GM18951 (cell line): Measurements from ENCODE around the gene LUC7L3.
"Not testable (repeated sequence)": the region's sequence is repeated elsewhere in the genome, so short reads cannot be mapped to it uniquely, and the experiment has no call there.

Experiments used
- POLR2A ChIP-seq: IDR thresholded peaks from 4 replicates; pipeline ENCODE4 v1.6.1; 2011; ENCODE audit warnings: mild to moderate bottlenecking; ENCODE audit not compliant: insufficient read length, insufficient read depth; ENCODE audit errors: extremely low read depth
- in situ Hi-C: fragments of 300-500 bp; cut with MboI; formaldehyde crosslinking; loops from one replicate; pipeline ENCODE4 v1.12.0; 2022; ENCODE audit warnings: low sequenced_read_pairs, mixed read lengths, inconsistent platforms; ENCODE audit not compliant: unreplicated experiment

Gene LUC7L3

GRCh38 chr17:50719144-50719923, at the start of gene LUC7L3:
TSS of gene LUC7L3 (plus strand) at chr17:50719603. CDS start at chr17:50719733, 130 bp downstream.
- TF ChIP-seq POLR2A, result peak; percentile 93
- in situ Hi-C loops, result no loop called here

GRCh38 chr17:50672071-50672470, 47.3 kb upstream of the LUC7L3 start:
- no peak for TF ChIP-seq POLR2A
- in situ Hi-C loops, result no loop called here

GRCh38 chr17:50672831-50673551, 46.4 kb upstream of the LUC7L3 start:
- in situ Hi-C loops, result no loop called here
- TF ChIP-seq POLR2A, result no peak

GRCh38 chr17:50675190-50675589, 44.2 kb upstream of the LUC7L3 start:
- no peak for TF ChIP-seq POLR2A
- in situ Hi-C loops, result no loop called here

- no peak for TF ChIP-seq POLR2A
- in situ Hi-C loops, result no loop called here
Measured at GRCh38 chr17:50675627-50676026, 43.8 kb upstream of the LUC7L3 start.

- in situ Hi-C loops, result no loop called here
Measured at GRCh38 chr17:50676065-50676975, 43.1 kb upstream of the LUC7L3 start.

GRCh38 chr17:50677851-50678375, 41.5 kb upstream of the LUC7L3 start:
- in situ Hi-C loops, result no loop called here
- TF ChIP-seq POLR2A, result no peak

More at GRCh38 chr17:50676065-50676975, 43.1 kb upstream of the LUC7L3 start:
- TF ChIP-seq POLR2A, result no peak

- in situ Hi-C loops, result no loop called here
Measured at GRCh38 chr17:50679008-50679544, 40.3 kb upstream of the LUC7L3 start.

GRCh38 chr17:50680126-50680525, 39.3 kb upstream of the LUC7L3 start:
- no peak for TF ChIP-seq POLR2A
- in situ Hi-C loops, result no loop called here

More at GRCh38 chr17:50679008-50679544, 40.3 kb upstream of the LUC7L3 start:
- no peak for TF ChIP-seq POLR2A

GRCh38 chr17:50680543-50681262, 38.7 kb upstream of the LUC7L3 start:
- in situ Hi-C loops, result not testable (repeated sequence)

GRCh38 chr17:50681263-50682200, 37.9 kb upstream of the LUC7L3 start:
- no peak for TF ChIP-seq POLR2A
- in situ Hi-C loops, result no loop called here
